Liver (tissue), 3 donors: ENCODE measurements around the gene HS6ST3.

Experiments used
- JUND ChIP-seq, 2 donors: IDR thresholded peaks; 2 replicates each; pipeline ENCODE4 v1.6.1; 2016; ENCODE audit warnings: antibody characterized with exemption in 2 of 2
- NR2F2 ChIP-seq: IDR thresholded peaks from 2 replicates; pipeline ENCODE4 v1.6.1; 2016; ENCODE audit warnings: antibody characterized with exemption
- RXRA ChIP-seq, 2 donors: IDR thresholded peaks; 2 replicates each; pipeline ENCODE4 v1.6.1; 2017 to 2018; ENCODE audit warnings: antibody characterized with exemption in 2 of 2, mild to moderate bottlenecking in 1 of 2
- SP1 ChIP-seq: IDR thresholded peaks from 2 replicates; pipeline ENCODE4 v1.6.1; 2018; ENCODE audit warnings: antibody characterized with exemption, mild to moderate bottlenecking
- YY1 ChIP-seq: IDR thresholded peaks from 2 replicates; pipeline ENCODE4 v1.6.1; 2016; ENCODE audit warnings: antibody characterized with exemption, mild to moderate bottlenecking
- TF ChIP-seq, protein P1 (sequence below): IDR thresholded peaks from 2 replicates; pipeline ENCODE4 v1.6.1; 2016; ENCODE audit warnings: antibody characterized with exemption
- TF ChIP-seq, protein P2 (sequence below): fragments of 150-350 bp; IDR thresholded peaks from 2 replicates; pipeline ENCODE4 v1.5.1; 2017; ENCODE audit warnings: improper control_type of control experiment, low read depth, low read length; ENCODE audit not compliant: missing input control
- donor health status: healthy.
- donor health status: healthy.

DNA sequence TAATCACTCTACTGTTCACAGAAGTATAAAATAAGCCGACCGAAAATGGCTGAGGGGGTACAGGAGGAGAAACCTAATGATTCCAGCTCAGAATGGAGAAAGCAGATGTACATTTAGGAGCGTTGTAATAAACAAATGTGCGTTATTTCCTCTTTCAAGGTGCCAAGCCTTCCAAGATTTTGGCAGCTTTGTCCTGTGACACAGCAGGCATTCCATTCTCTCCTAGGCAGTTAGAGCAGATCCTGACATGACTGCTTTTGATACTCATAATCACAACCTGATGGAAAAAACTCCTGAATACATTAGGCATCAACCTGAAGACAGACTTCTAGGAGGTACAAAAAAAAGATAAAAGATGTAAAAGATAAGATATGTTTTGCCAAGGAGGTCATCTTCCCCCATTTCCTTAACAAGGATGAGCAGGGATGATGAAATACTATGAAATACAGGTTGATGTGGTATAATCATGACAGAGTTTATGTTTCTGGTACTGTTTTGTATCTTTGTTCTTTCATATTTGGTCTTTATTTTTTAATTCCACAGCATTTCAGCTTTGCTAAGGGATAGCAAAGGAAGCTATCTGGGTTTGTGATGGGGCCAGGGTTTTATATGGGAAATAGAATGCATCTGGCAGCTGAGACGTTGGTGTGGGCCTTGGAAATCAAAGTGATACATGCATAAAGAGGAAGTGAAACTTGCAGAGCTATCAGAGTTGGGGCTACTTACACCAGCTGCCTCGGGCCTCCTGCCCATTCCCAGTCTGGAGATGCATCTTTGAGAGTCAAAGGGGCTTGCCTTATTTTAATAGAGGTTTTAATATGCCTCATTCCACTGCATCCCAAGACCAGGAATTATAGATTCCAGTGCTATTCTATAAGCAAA lies 681.8 kb downstream of the HS6ST3 start:
- TF ChIP-seq YY1 (no peak), JUND (IDR thresholded peaks at IDR 0.05) (no peak), NR2F2 (no peak), RXRA (IDR thresholded peaks at IDR 0.05) (no peak), SP1 (no peak)
- TF ChIP-seq, protein P1, sequence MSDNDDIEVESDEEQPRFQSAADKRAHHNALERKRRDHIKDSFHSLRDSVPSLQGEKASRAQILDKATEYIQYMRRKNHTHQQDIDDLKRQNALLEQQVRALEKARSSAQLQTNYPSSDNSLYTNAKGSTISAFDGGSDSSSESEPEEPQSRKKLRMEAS: no peak
- TF ChIP-seq, protein P2, sequence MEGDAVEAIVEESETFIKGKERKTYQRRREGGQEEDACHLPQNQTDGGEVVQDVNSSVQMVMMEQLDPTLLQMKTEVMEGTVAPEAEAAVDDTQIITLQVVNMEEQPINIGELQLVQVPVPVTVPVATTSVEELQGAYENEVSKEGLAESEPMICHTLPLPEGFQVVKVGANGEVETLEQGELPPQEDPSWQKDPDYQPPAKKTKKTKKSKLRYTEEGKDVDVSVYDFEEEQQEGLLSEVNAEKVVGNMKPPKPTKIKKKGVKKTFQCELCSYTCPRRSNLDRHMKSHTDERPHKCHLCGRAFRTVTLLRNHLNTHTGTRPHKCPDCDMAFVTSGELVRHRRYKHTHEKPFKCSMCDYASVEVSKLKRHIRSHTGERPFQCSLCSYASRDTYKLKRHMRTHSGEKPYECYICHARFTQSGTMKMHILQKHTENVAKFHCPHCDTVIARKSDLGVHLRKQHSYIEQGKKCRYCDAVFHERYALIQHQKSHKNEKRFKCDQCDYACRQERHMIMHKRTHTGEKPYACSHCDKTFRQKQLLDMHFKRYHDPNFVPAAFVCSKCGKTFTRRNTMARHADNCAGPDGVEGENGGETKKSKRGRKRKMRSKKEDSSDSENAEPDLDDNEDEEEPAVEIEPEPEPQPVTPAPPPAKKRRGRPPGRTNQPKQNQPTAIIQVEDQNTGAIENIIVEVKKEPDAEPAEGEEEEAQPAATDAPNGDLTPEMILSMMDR: no peak
